Body of pancreas (tissue), 4 donors: ENCODE results near the gene DENND2D.

Experiments
- POLR2A ChIP-seq, 3 donors: fragments of 450-650 bp; IDR thresholded peaks; one replicate each; pipeline ENCODE4 v1.6.1; 2016; ENCODE audit warnings: antibody characterized with exemption in 3 of 3, mild to moderate bottlenecking in 2 of 3
- TF ChIP-seq, protein P1 (sequence below), 7 experiments: fragments of 450-650 bp in 4 of 7; fragments of 200-600 bp in 3 of 7; sonication (generic) in 3 of 7; IDR thresholded peaks; one replicate each; pipeline ENCODE4 v1.5.1; 2016 to 2019; ENCODE audit warnings: antibody characterized with exemption in 7 of 7

DNA sequence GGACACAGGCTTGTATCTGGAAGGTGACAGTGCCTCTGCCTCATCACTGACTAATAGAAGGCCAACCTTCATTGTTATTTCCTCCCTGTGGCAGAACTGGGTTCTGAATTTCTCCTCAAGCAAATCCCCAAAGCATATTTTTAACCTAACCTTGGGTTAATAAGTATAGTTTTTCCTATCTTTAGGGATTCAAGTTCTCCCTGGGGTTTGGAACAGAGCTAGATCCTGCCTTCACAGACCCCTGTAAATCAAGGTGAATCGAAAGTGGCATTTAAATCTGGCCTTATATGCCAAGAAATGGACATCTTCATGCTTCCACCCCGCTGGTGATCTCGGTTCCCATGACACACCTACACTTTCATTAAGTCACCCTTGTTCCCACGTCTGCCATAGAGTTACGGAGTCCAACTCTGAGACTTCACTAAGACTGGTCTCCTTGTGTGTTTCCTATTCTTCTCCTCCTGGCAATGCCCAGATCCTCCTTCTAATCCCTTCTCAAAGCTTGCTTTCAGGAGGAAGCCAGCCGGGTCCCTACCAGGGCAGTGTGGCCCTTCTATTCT lies 22.8 kb upstream of the DENND2D start:
- TF ChIP-seq POLR2A (IDR thresholded peaks at IDR 0.05), result no peak
- TF ChIP-seq, protein P1, sequence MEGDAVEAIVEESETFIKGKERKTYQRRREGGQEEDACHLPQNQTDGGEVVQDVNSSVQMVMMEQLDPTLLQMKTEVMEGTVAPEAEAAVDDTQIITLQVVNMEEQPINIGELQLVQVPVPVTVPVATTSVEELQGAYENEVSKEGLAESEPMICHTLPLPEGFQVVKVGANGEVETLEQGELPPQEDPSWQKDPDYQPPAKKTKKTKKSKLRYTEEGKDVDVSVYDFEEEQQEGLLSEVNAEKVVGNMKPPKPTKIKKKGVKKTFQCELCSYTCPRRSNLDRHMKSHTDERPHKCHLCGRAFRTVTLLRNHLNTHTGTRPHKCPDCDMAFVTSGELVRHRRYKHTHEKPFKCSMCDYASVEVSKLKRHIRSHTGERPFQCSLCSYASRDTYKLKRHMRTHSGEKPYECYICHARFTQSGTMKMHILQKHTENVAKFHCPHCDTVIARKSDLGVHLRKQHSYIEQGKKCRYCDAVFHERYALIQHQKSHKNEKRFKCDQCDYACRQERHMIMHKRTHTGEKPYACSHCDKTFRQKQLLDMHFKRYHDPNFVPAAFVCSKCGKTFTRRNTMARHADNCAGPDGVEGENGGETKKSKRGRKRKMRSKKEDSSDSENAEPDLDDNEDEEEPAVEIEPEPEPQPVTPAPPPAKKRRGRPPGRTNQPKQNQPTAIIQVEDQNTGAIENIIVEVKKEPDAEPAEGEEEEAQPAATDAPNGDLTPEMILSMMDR (IDR thresholded peaks at IDR 0.05), result no peak
